ENCODE measurements around the gene RPS6KB2. TPM values are rescaled to one million over a fixed set of nuclear protein-coding genes. Genes with fewer than 3 reads are reported as not detected.

Gene RPS6KB2
- total RNA-seq, 1 experiment from 2014 or later: 58.8 TPM

DNA sequence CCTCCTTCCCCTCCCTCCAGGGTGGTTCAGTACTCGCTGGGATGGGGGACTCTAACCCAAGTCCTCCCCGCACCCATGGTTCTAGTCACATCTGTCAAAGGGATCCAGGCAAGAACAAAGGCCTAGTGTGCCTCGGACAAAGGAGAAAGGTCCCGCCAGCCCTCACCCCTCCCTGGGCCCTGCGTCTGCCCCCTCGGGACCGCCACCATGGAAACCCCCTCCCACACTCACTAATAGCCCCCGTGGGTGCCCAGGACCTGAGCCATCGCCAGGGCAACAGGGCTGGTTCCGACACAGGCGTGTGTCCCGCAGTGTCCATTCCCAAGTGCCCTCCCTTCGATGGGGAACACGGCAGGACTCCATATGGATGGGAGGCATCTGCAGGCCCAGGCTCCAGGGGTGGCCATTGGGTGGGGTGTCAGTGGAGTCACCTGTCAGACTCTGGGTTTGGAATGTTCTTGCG, 17.9 kb upstream of the RPS6KB2 start:
- POLR2A ChIA-PET (ENCODE audit: low non-redundant PET): no interaction called here
- H3K4me1 ChIP-seq (ENCODE audit: insufficient read depth, low read length, poor library complexity, severe bottlenecking): peaks cover 5% of the 10 kb centered on the region
- intact Hi-C loops (cut with micrococcal nuclease; ENCODE audit: unreplicated experiment): no loop called here
- no peaks in the 10 kb centered on the region for H3K27me3 ChIP-seq (replicated peaks; ENCODE audit: insufficient read depth, low read depth, low read length, poor library complexity)
- no TSS peak for BruUV-seq (replicated peaks)
- CTCF ChIA-PET: no interaction called here
- H3K4me3 ChIP-seq (ENCODE audit: low read depth, low read length, poor library complexity, severe bottlenecking): no peak overlapping the region
- no peak overlapping the region for H3K27ac ChIP-seq (ENCODE audit: low read depth, low read length, poor library complexity, severe bottlenecking)
- no peak for DNase-seq (ENCODE audit: low spot score)
- no peaks in the 10 kb centered on the region for H3K9me3 ChIP-seq (ENCODE audit: low read depth, low read length, poor library complexity, severe bottlenecking)
- no peaks in the 10 kb centered on the region for H3K36me3 ChIP-seq (ENCODE audit: insufficient read depth, low read length, poor library complexity, severe bottlenecking)
- TF ChIP-seq EZH2 (IDR thresholded peaks at IDR 0.05; ENCODE audit: borderline replicate concordance, low read depth, low read length, poor library complexity, severe bottlenecking) (no peak), CTCF (conservative IDR thresholded peaks at IDR 0.05; ENCODE audit: low read depth, low read length) (no peak)

DNA sequence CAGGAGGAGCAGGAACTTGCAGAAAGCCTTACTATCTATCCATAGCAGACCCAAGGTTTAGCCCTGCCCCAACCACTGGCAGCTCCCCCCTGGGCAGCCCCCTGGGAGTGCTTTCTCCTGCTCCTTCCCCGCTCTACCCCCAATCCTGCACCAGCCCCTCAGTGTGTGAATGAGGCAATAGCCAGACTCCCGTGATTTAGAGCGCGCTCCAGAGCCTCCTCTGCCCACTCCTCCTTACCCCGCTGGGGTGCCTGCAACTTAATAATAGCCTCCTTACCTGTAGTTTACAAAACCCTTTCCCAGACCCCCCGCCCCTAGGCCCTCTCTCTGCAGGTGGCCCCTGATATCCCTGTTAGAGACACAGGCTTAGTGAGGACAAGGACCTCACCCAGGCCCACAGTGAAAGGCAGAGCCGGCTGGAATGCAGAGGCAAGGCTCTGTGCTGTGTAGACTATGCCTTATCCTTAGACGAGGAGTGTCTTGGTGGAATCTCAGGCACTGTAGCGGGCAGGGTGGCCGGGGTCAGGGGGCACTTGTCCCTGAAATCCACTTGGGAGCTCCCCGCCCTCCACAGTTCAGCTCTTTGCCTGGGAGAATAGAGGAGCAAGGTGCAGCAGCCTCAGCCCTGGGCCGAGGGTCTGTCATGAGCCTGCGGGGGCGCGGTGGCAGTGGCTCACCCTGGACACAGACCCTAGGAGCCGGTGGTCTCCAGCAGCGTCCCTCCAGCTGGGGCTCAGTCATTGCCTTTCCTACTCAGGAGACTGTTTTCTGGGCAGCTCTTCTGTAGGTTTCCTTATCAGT, 17.1 kb upstream of the RPS6KB2 start:
- TF ChIP-seq CTCF (conservative IDR thresholded peaks at IDR 0.05; ENCODE audit: low read depth, low read length): no peak
- no peak for TF ChIP-seq EZH2 (IDR thresholded peaks at IDR 0.05; ENCODE audit: borderline replicate concordance, low read depth, low read length, poor library complexity, severe bottlenecking)

GRCh38 chr11:67411785-67412152, 16.5 kb upstream of the RPS6KB2 start:
- H3K4me3 ChIP-seq (ENCODE audit: low read depth, low read length, poor library complexity, severe bottlenecking): no peak overlapping the region
- TF ChIP-seq EZH2 (IDR thresholded peaks at IDR 0.05; ENCODE audit: borderline replicate concordance, low read depth, low read length, poor library complexity, severe bottlenecking) (no peak), CTCF (conservative IDR thresholded peaks at IDR 0.05; ENCODE audit: low read depth, low read length) (no peak)
- ChIA-PET POLR2A (ENCODE audit: low non-redundant PET) (no interaction called here), CTCF (no interaction called here)
- H3K27ac ChIP-seq (ENCODE audit: low read depth, low read length, poor library complexity, severe bottlenecking): no peak overlapping the region
- intact Hi-C loops (cut with micrococcal nuclease; ENCODE audit: unreplicated experiment): no loop called here
- H3K36me3 ChIP-seq (ENCODE audit: insufficient read depth, low read length, poor library complexity, severe bottlenecking): no peaks in the 10 kb centered on the region
- DNase-seq (ENCODE audit: low spot score): no peak
- H3K9me3 ChIP-seq (ENCODE audit: low read depth, low read length, poor library complexity, severe bottlenecking): no peaks in the 10 kb centered on the region
- no TSS peak for BruUV-seq (replicated peaks)
- no peaks in the 10 kb centered on the region for H3K27me3 ChIP-seq (replicated peaks; ENCODE audit: insufficient read depth, low read depth, low read length, poor library complexity)
- peaks cover 18% of the 10 kb centered on the region for H3K4me1 ChIP-seq (ENCODE audit: insufficient read depth, low read length, poor library complexity, severe bottlenecking)

More for the DNA sequence above, 17.1 kb upstream of the RPS6KB2 start:
- Histone ChIP-seq H3K4me1 (ENCODE audit: insufficient read depth, low read length, poor library complexity, severe bottlenecking) (peaks cover 12% of the 10 kb centered on the region), H3K36me3 (ENCODE audit: insufficient read depth, low read length, poor library complexity, severe bottlenecking) (no peaks in the 10 kb centered on the region), H3K27ac (ENCODE audit: low read depth, low read length, poor library complexity, severe bottlenecking) (no peak overlapping the region), H3K4me3 (ENCODE audit: low read depth, low read length, poor library complexity, severe bottlenecking) (no peak overlapping the region), H3K9me3 (ENCODE audit: low read depth, low read length, poor library complexity, severe bottlenecking) (no peaks in the 10 kb centered on the region), H3K27me3 (replicated peaks; ENCODE audit: insufficient read depth, low read depth, low read length, poor library complexity) (no peaks in the 10 kb centered on the region)
- BruUV-seq (replicated peaks): no TSS peak
- ChIA-PET CTCF (no interaction called here), POLR2A (ENCODE audit: low non-redundant PET) (no interaction called here)
- intact Hi-C loops (cut with micrococcal nuclease; ENCODE audit: unreplicated experiment): no loop called here
- no peak for DNase-seq (ENCODE audit: low spot score)
